ENCODE results near the gene SEPTIN2.
"Not testable (repeated sequence)": the region's sequence is repeated elsewhere in the genome, so short reads cannot be mapped to it uniquely, and the experiment has no call there.

Gene SEPTIN2

DNA sequence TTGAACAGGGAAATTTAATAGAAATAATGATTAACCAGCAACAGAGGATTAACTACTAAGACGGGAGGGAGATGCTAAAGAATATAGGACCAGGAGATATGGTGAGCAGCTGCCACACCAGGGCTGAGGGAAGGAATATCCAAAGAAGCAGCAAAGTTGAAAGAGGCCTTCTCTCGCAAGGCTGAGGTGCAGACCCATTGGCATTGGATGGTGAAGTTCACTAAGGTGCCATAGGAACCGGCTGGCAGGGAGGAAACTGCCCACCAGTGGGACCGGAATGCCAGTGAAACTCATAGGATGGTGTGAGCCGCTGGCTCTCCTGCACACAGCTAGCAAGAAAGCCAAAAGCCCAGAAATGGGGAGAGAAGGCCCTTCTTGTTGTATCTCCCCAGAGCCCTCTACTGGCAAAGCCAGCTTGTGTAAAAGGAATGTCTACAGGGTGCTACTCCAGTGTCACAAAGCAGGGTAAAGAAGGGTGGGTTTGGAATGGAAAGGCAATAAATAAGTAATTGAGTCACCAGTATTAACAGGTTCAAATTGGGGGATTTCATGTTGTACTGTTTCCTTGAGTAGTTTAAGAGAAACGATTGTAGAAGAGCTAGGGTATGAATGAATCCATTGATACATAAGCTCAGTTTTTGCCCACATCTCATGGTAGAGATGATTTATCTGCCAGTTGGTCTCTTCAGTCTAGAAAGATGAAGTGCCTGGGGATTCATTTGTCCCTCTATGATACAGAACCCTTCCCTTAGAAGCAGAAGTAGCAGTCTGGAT lies 76.4 kb downstream of the SEPTIN2 start:
- no peak overlapping the region for H3K27ac ChIP-seq (ENCODE audit: low read depth, low read length)
- no peaks in the 10 kb centered on the region for H3K27me3 ChIP-seq (ENCODE audit: control insufficient read depth in 1 of 2, insufficient read depth in 2 of 2, low read length in 2 of 2)
- peak overlapping the region in 1 of 2 donors; percentile 7 for H3K9ac ChIP-seq (ENCODE audit: low read depth in 1 of 2, low read length in 2 of 2)
- no peaks in the 10 kb centered on the region for H3K9me3 ChIP-seq (ENCODE audit: control insufficient read depth in 1 of 2, low read length in 2 of 2)
- no peak overlapping the region for H3K4me3 ChIP-seq (ENCODE audit: low read depth in 1 of 2, low read length in 2 of 2)
- H3K4me1 ChIP-seq (ENCODE audit: control insufficient read depth in 1 of 2, insufficient read depth in 2 of 2, low read length in 2 of 2), result peaks cover 19 to 29% of the 10 kb centered on the region in 2 donors
- peaks cover 0 to 8% of the 10 kb centered on the region in 2 donors for H3K36me3 ChIP-seq (ENCODE audit: control insufficient read depth in 1 of 2, insufficient read depth in 2 of 2, low read length in 2 of 2)

DNA sequence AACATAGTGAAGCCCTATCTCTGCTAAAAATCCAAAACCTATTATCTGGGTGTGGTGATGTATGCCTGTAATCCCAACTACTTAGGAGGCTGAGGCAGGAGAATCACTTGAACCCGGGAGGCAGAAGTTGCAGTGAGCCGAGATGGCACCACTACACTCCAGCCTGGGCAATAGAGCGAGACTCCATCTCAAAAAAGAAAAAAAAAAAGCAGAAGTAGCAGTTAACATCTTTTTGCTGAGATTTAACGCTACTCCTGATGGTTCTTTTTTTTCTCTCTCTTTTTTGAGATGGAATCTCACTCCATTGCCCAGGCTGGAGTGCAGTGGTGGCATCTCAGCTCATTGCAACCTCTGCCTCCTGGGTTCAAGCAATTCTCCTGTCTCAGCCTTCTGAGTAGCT lies 77.0 kb downstream of the SEPTIN2 start:
- H3K9me3 ChIP-seq (ENCODE audit: control insufficient read depth in 1 of 2, low read length in 2 of 2); H3K36me3 ChIP-seq (ENCODE audit: control insufficient read depth in 1 of 2, insufficient read depth in 2 of 2, low read length in 2 of 2); H3K27ac ChIP-seq (ENCODE audit: low read depth, low read length); H3K4me3 ChIP-seq (ENCODE audit: low read depth in 1 of 2, low read length in 2 of 2); H3K9ac ChIP-seq (ENCODE audit: low read depth in 1 of 2, low read length in 2 of 2); H3K27me3 ChIP-seq (ENCODE audit: control insufficient read depth in 1 of 2, insufficient read depth in 2 of 2, low read length in 2 of 2): not testable (repeated sequence)
- peaks cover 19 to 29% of the 10 kb centered on the region in 2 donors for H3K4me1 ChIP-seq (ENCODE audit: control insufficient read depth in 1 of 2, insufficient read depth in 2 of 2, low read length in 2 of 2)

DNA sequence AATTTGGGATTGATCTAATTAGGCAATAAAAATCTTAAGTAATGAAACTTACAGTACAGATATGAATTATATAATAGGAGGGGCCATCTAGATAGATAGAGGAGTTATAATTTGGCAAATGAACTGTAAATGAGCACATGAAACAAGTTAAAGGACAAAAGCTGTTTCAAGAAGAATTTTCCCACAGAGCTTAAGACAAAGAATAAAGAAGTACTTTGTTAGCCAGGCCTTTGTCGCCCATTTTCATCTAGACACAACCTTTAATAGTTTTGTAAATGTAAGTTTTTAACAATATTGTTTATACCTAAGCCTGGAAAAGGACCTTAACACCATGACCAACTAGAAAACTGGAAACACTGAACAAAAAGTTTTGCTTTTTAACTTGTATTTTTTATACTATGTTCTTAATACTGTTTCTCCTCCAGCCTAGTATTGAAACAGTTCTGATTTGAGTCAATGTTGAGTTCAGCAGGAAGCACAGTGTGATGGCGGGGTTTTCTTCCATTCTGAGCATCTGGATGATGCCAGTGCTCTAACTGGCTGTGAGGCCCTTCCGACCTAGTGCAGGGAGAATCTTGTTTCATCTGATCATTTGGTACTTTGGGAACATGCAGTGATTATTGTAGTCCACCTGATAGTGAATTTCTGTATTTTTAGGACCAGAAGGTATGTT lies 77.9 kb downstream of the SEPTIN2 start:
- Histone ChIP-seq H3K4me3 (ENCODE audit: low read depth in 1 of 2, low read length in 2 of 2) (no peak overlapping the region), H3K36me3 (ENCODE audit: control insufficient read depth in 1 of 2, insufficient read depth in 2 of 2, low read length in 2 of 2) (peaks cover 0 to 8% of the 10 kb centered on the region in 2 donors), H3K9ac (ENCODE audit: low read depth in 1 of 2, low read length in 2 of 2) (no peak overlapping the region), H3K27ac (ENCODE audit: low read depth, low read length) (no peak overlapping the region), H3K4me1 (ENCODE audit: control insufficient read depth in 1 of 2, insufficient read depth in 2 of 2, low read length in 2 of 2) (peaks cover 19 to 29% of the 10 kb centered on the region in 2 donors), H3K27me3 (ENCODE audit: control insufficient read depth in 1 of 2, insufficient read depth in 2 of 2, low read length in 2 of 2) (no peaks in the 10 kb centered on the region), H3K9me3 (ENCODE audit: control insufficient read depth in 1 of 2, low read length in 2 of 2) (no peaks in the 10 kb centered on the region)

DNA sequence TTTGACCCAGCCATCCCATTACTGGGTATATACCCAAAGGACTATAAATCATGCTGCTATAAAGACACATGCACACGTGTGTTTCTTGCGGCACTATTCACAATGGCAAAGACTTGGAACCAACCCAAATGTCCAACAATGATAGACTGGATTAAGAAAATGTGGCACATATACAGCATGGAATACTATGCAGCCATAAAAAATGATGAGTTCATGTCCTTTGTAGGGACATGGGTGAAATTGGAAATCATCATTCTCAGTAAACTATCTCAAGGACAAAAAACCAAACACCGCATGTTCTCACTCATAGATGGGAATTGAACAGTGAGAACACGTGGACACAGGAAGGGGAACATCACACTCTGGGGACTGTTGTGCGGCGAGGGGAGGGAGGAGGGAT lies 81.1 kb downstream of the SEPTIN2 start:
- H3K27ac ChIP-seq (ENCODE audit: low read depth, low read length); H3K9me3 ChIP-seq (ENCODE audit: control insufficient read depth in 1 of 2, low read length in 2 of 2); H3K9ac ChIP-seq (ENCODE audit: low read depth in 1 of 2, low read length in 2 of 2); H3K36me3 ChIP-seq (ENCODE audit: control insufficient read depth in 1 of 2, insufficient read depth in 2 of 2, low read length in 2 of 2); H3K27me3 ChIP-seq (ENCODE audit: control insufficient read depth in 1 of 2, insufficient read depth in 2 of 2, low read length in 2 of 2); H3K4me3 ChIP-seq (ENCODE audit: low read depth in 1 of 2, low read length in 2 of 2): not testable (repeated sequence)
- H3K4me1 ChIP-seq (ENCODE audit: control insufficient read depth in 1 of 2, insufficient read depth in 2 of 2, low read length in 2 of 2), result peaks cover 25 to 34% of the 10 kb centered on the region in 2 donors

DNA sequence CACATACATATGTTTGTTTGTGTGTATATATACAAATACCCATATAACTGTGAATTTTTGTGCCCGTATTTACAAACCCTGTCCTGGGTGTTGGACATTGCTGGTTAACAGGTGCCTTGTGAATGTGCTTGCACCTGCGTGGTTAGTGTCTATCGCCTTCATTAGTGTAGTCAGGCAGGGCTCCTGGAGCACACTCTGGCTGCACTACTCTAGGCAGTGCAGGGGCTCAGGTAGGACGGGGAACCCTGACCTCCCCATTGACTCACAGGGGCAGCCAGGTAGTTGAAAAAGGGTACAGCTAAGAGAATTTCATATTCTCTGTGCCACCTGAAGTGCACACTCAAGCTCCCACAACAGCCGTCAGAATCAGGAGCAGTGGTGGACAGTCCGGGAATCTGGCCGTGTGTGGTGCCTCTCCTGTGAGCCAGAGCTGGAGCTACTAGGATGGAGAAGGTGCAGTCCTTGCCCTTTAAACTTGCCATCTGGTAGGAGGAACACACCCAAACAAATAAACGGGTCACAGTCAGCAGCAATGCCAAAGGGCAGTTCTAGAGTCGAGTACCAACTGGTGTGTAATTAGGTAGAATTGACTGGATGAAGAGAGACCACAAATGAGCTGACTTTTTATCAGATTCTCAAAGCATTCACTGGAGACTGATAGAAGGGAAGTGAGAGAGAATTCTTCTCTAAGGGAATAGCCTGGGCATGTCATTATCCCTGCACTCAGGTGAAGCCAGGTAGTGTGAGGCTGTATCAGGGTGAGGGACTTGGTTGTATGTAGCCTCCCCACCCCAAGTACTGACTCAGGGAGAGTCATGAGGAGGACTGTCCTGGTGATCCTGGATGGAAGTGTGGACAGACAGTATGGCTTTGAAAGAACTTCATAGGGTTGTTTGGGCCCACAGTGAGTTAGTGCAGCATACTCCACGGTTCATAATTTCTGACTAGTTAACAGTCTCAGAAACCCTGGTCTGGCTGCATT lies 84.5 kb downstream of the SEPTIN2 start:
- no peak overlapping the region for H3K27ac ChIP-seq (ENCODE audit: low read depth, low read length)
- H3K9ac ChIP-seq (ENCODE audit: low read depth in 1 of 2, low read length in 2 of 2), result no peak overlapping the region
- H3K4me3 ChIP-seq (ENCODE audit: low read depth in 1 of 2, low read length in 2 of 2), result peak overlapping the region in 1 of 2 donors; percentile 23
- peaks cover 0 to 15% of the 10 kb centered on the region in 2 donors for H3K36me3 ChIP-seq (ENCODE audit: control insufficient read depth in 1 of 2, insufficient read depth in 2 of 2, low read length in 2 of 2)
- H3K4me1 ChIP-seq (ENCODE audit: control insufficient read depth in 1 of 2, insufficient read depth in 2 of 2, low read length in 2 of 2), result peaks cover 17 to 20% of the 10 kb centered on the region in 2 donors
- H3K9me3 ChIP-seq (ENCODE audit: control insufficient read depth in 1 of 2, low read length in 2 of 2), result no peaks in the 10 kb centered on the region
- no peaks in the 10 kb centered on the region for H3K27me3 ChIP-seq (ENCODE audit: control insufficient read depth in 1 of 2, insufficient read depth in 2 of 2, low read length in 2 of 2)
